Transverse colon (tissue), 4 donors: ENCODE measurements around the gene FXYD3. TPM values are rescaled to one million over a fixed set of nuclear protein-coding genes. Genes with fewer than 3 reads are reported as not detected.

Source experiments
- DNase-seq: peaks from one replicate; pipeline ENCODE4 v3.0.0-alpha.2; 2019
- H3K27ac ChIP-seq, 4 donors: fragments of 200-600 bp; sonication (generic); 2 replicates each; pipeline ENCODE4 v1.5.1; 2016 to 2018; ENCODE audit warnings: inconsistent platforms in 4 of 4
- H3K27me3 ChIP-seq: fragments of 200-600 bp; sonication (generic); 2 replicates; pipeline ENCODE4 v1.5.1; 2017; ENCODE audit warnings: inconsistent platforms
- H3K36me3 ChIP-seq, 4 donors: fragments of 200-600 bp; sonication (generic); 2 replicates each; pipeline ENCODE4 v1.5.1; 2017 to 2019; ENCODE audit warnings: inconsistent platforms in 4 of 4
- H3K4me1 ChIP-seq, 4 donors: fragments of 200-600 bp; sonication (generic); 2 replicates each; pipeline ENCODE4 v1.5.1; 2017 to 2020; ENCODE audit warnings: inconsistent platforms in 4 of 4
- H3K4me3 ChIP-seq, 4 donors: fragments of 200-600 bp; sonication (generic); 1 replicate in 1 of 4; 2 replicates in 3 of 4; pipeline versions ENCODE4 v1.5.1 to v1.6.1; 2017 to 2019; ENCODE audit warnings: inconsistent platforms in 4 of 4
- H3K9me3 ChIP-seq, 2 donors: fragments of 200-600 bp; sonication (generic); 2 replicates each; pipeline ENCODE4 v1.5.1; 2017 to 2019; ENCODE audit warnings: inconsistent platforms in 2 of 2
- EP300 ChIP-seq: sonication (generic); formaldehyde crosslinking; IDR thresholded peaks from one replicate; pipeline ENCODE4 v1.6.1; 2017; ENCODE audit warnings: antibody characterized with exemption, low read depth
- POLR2A ChIP-seq: fragments of 450-650 bp; IDR thresholded peaks from one replicate; pipeline ENCODE4 v1.6.1; 2016; ENCODE audit warnings: antibody characterized with exemption, mild to moderate bottlenecking, moderate library complexity
- POLR2AphosphoS5 ChIP-seq, 3 donors: sonication (generic); formaldehyde crosslinking; IDR thresholded peaks; one replicate each; pipeline ENCODE4 v1.6.1; 2016; ENCODE audit warnings: antibody characterized with exemption in 3 of 3
- WGBS, 2 donors: methylation state at CpG; one replicate each; pipeline ENCODE4 v1.1.5; 2018; ENCODE audit warnings: low coverage in 1 of 2; 5-methylcytosine and 5-hydroxymethylcytosine counted together
- in situ Hi-C, 4 donors: fragments of 200-750 bp; cut with MboI; loops; one replicate each; pipeline versions ENCODE4 v1.15.0 to v1.15.1; 2017; ENCODE audit warnings: low sequenced_read_pairs in 3 of 4, low pct_ligation_motif_present in 1 of 4, low pct_unique_long_range_greater_than_20kb in 1 of 4
- intact Hi-C: fragments of 100-400 bp; cut with DNase I; formaldehyde crosslinking; loops from one replicate; pipeline ENCODE4 v1.15.1; 2023; ENCODE audit warnings: low total_unique reads
- total RNA-seq, 4 donors: library from RNA; depleted of rRNA; stranded (reverse); fragments of >200 nt; gene quantifications; one replicate each; pipeline ENCODE4 v1.1.0, GENCODE V29; 2016
- TF ChIP-seq, protein P1 (sequence below), 5 experiments: fragments of 200-600 bp in 3 of 5; fragments of 450-650 bp in 2 of 5; sonication (generic) in 3 of 5; IDR thresholded peaks; 1 replicate in 2 of 5; 2 replicates in 3 of 5; pipeline ENCODE4 v1.5.1; 2016 to 2017; ENCODE audit warnings: antibody characterized with exemption in 5 of 5, inconsistent platforms in 3 of 5, mild to moderate bottlenecking in 2 of 5, moderate library complexity in 1 of 5

Gene FXYD3
- total RNA-seq, 4 donors from 2014 or later = 1,678 to 4,641 (median 3,622) TPM

DNA sequence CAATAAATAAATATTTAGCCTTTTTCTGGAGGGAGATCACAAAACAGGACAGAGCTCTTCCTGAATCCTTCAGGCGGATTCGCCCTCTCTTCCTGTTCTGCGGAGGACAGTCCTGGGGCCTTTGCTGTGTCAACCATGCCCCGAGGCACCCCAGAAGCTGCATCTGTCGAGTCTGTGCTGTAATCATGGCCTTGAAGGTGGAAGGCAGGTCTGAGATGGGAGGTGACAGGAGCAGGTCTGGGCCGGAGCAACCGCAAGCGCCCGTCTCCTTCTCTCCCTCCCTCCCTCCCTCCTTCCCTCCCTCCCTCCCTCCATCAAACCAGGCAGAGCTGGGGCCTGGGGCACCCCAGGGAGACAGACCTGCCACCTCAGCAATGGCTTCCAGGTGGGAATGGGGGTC lies 4.6 kb upstream of the FXYD3 start:
- Histone ChIP-seq H3K36me3 (no peaks in the 10 kb centered on the region), H3K9me3 (no peaks in the 10 kb centered on the region), H3K27ac (no peak overlapping the region), H3K4me3 (no peak overlapping the region), H3K4me1 (peaks cover 0 to 33% (median 13%) of the 10 kb centered on the region in 4 donors), H3K27me3 (no peaks in the 10 kb centered on the region)
- DNase-seq = no peak
- intact Hi-C loops (no loop called here), in situ Hi-C loops (no loop called here)
- TF ChIP-seq EP300 = no peak
- TF ChIP-seq POLR2AphosphoS5 (IDR thresholded peaks at IDR 0.05) = no peak
- TF ChIP-seq POLR2A = no peak
- TF ChIP-seq, protein P1, sequence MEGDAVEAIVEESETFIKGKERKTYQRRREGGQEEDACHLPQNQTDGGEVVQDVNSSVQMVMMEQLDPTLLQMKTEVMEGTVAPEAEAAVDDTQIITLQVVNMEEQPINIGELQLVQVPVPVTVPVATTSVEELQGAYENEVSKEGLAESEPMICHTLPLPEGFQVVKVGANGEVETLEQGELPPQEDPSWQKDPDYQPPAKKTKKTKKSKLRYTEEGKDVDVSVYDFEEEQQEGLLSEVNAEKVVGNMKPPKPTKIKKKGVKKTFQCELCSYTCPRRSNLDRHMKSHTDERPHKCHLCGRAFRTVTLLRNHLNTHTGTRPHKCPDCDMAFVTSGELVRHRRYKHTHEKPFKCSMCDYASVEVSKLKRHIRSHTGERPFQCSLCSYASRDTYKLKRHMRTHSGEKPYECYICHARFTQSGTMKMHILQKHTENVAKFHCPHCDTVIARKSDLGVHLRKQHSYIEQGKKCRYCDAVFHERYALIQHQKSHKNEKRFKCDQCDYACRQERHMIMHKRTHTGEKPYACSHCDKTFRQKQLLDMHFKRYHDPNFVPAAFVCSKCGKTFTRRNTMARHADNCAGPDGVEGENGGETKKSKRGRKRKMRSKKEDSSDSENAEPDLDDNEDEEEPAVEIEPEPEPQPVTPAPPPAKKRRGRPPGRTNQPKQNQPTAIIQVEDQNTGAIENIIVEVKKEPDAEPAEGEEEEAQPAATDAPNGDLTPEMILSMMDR (IDR thresholded peaks at IDR 0.05) = no peak
- 69% methylated on average over 9 of the region's 9 CpGs; no CpG with 5 or more reads in 1 of the 2 donors for WGBS, 2 donors

DNA sequence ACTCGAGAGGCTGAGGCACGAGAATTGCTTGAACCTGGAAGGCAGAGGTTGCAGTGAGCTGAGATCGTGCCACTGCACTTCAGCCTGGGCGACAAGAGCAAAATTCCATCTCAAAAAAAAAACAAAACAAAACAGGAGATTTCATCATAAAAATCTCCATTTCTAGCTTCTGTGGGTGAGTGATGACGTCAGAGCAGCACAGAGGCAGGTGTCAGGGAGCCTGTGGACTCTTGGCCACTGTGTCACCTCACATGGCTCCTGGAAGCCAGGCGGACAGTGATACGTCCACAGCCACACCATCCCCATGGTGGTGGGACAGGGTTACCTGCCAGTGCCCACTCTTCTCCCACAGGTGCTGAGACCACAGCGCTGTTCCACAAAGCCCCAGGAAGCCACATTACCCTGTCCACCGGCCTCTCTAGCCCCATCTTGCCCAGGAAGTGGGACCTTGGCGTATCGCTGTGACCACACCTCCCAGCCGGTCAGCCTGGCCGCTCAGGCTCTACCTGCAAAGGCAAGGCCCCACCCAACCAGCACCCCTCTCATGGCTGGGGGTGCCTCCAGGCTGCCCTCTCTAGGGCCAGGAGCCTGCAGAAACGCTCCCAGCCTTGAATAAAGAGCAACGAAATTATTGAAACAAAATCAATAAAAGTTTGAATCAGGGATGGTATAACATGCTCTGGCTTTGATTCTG lies 2.5 kb upstream of the FXYD3 start:
- TF ChIP-seq, protein P1 (IDR thresholded peaks at IDR 0.05) = no peak
- TF ChIP-seq POLR2AphosphoS5 (IDR thresholded peaks at IDR 0.05) (no peak), POLR2A (no peak), EP300 (no peak)
- Histone ChIP-seq H3K4me1 (peaks cover 0 to 29% (median 13%) of the 10 kb centered on the region in 4 donors), H3K9me3 (no peaks in the 10 kb centered on the region), H3K36me3 (no peaks in the 10 kb centered on the region), H3K4me3 (no peak overlapping the region), H3K27ac (no peak overlapping the region), H3K27me3 (no peaks in the 10 kb centered on the region)
- intact Hi-C loops = no loop called here
- in situ Hi-C loops = no loop called here
- DNase-seq = no peak
- 73 to 80% methylated on average over 3 to 15 of the region's 15 CpGs for WGBS, 2 donors

GRCh38 chr19:35114353-35115176 lies 1.1 kb upstream of the FXYD3 start:
- no peaks in the 10 kb centered on the region for H3K27me3 ChIP-seq
- H3K4me3 ChIP-seq = peak overlapping the region in 3 of 4 donors; percentile 38 to 65 (median 51)
- no peaks in the 10 kb centered on the region for H3K9me3 ChIP-seq
- H3K4me1 ChIP-seq = peaks cover 0 to 21% (median 15%) of the 10 kb centered on the region in 4 donors
- WGBS, 2 donors = 11 to 27% methylated on average over 4 to 22 of the region's 23 CpGs
- intact Hi-C loops (no loop called here), in situ Hi-C loops (no loop called here)
- TF ChIP-seq POLR2AphosphoS5 (IDR thresholded peaks at IDR 0.05) (peak in 1 of 3 donors; percentile 72), EP300 (no peak), POLR2A (no peak)
- TF ChIP-seq, protein P1 (IDR thresholded peaks at IDR 0.05) = peak; percentile 97 to 99 (median 98)
- no peaks in the 10 kb centered on the region for H3K36me3 ChIP-seq
- peak; percentile 86 for DNase-seq
- peak overlapping the region; percentile 88 to 95 (median 91) for H3K27ac ChIP-seq

GRCh38 chr19:35116072-35116801 lies 614 bp downstream of the FXYD3 start:
- TF ChIP-seq POLR2A (peak; percentile 92), POLR2AphosphoS5 (IDR thresholded peaks at IDR 0.05) (peak; percentile 68 to 92 (median 81))
- TF ChIP-seq, protein P1 (IDR thresholded peaks at IDR 0.05) = no peak
- no peaks in the 10 kb centered on the region for H3K36me3 ChIP-seq
- intact Hi-C loops (no loop called here), in situ Hi-C loops (no loop called here)
- peaks cover 0 to 32% (median 25%) of the 10 kb centered on the region in 4 donors for H3K4me1 ChIP-seq
- peak; percentile 83 for DNase-seq
- peak overlapping the region; percentile 88 to 95 (median 91) for H3K27ac ChIP-seq
- H3K27me3 ChIP-seq = no peaks in the 10 kb centered on the region
- H3K4me3 ChIP-seq = peak overlapping the region; percentile 38 to 65 (median 47)
- no peaks in the 10 kb centered on the region for H3K9me3 ChIP-seq
- 44 to 59% methylated on average over 2 to 13 of the region's 13 CpGs for WGBS, 2 donors
